GM12878 (cell line): Measurements from ENCODE around the gene PPP2R5B. TPM values are rescaled to one million over a fixed set of nuclear protein-coding genes. Genes with fewer than 3 reads are reported as not detected.

Experiments
- BHLHE40 ChIP-seq, 2 experiments: fragments of 450-650 bp in 1 of 2; IDR thresholded peaks; 2 replicates each; pipeline ENCODE4 v1.6.1; 2011 to 2017; ENCODE audit warnings: low read depth in 2 of 2, borderline replicate concordance in 1 of 2, improper control_type of control experiment in 1 of 2, low read length in 1 of 2, mild to moderate bottlenecking in 1 of 2
- BMI1 ChIP-seq: fragments of 450-650 bp; IDR thresholded peaks from 2 replicates; pipeline ENCODE4 v1.6.1; 2016; ENCODE audit warnings: mild to moderate bottlenecking, moderate library complexity, borderline replicate concordance
- CHD1 ChIP-seq: IDR thresholded peaks from 2 replicates; pipeline ENCODE4 v1.6.1; 2012; ENCODE audit warnings: low read depth, low read length, improper control_type of control experiment
- CREB1 ChIP-seq: IDR thresholded peaks from 2 replicates; pipeline ENCODE4 v1.6.1; 2012; ENCODE audit warnings: low read depth, mild to moderate bottlenecking, inconsistent platforms
- DPF2 ChIP-seq: fragments of 450-650 bp; IDR thresholded peaks from 2 replicates; pipeline ENCODE4 v1.6.1; 2017; ENCODE audit warnings: mild to moderate bottlenecking
- ESRRA ChIP-seq: IDR thresholded peaks from 2 replicates; pipeline ENCODE4 v1.6.1; 2012; ENCODE audit warnings: mild to moderate bottlenecking, low read length, improper control_type of control experiment
- HDGF ChIP-seq: fragments of 450-650 bp; IDR thresholded peaks from 2 replicates; pipeline ENCODE4 v1.6.1; 2016; ENCODE audit warnings: antibody characterized with exemption
- IKZF2 ChIP-seq, 2 experiments: fragments of 450-650 bp; IDR thresholded peaks; 2 replicates each; pipeline ENCODE4 v1.6.1; 2017; ENCODE audit warnings: mild to moderate bottlenecking in 2 of 2, moderate library complexity in 2 of 2
- KLF5 ChIP-seq: fragments of 450-650 bp; IDR thresholded peaks from 2 replicates; pipeline ENCODE4 v1.6.1; 2014; ENCODE audit warnings: mild to moderate bottlenecking; ENCODE audit not compliant: partially characterized antibody
- MYB ChIP-seq: fragments of 150-350 bp; IDR thresholded peaks from 2 replicates; pipeline ENCODE4 v1.6.1; 2014; ENCODE audit warnings: mild to moderate bottlenecking, low read depth, low read length, borderline replicate concordance
- NR2C2 ChIP-seq: IDR thresholded peaks from 2 replicates; pipeline ENCODE4 v1.6.1; 2011; ENCODE audit warnings: borderline replicate concordance, low read depth; ENCODE audit not compliant: control insufficient read depth, insufficient read length
- NRF1 ChIP-seq: conservative IDR thresholded peaks from 2 replicates; pipeline ENCODE4 v1.6.1; 2011; ENCODE audit warnings: mild to moderate bottlenecking, low read depth, low read length, improper control_type of control experiment
- RCOR1 ChIP-seq: conservative IDR thresholded peaks from 2 replicates; pipeline ENCODE4 v1.6.1; 2012; ENCODE audit warnings: low read depth, low read length, improper control_type of control experiment
- RFX5 ChIP-seq: IDR thresholded peaks from 2 replicates; pipeline ENCODE4 v1.6.1; 2011; ENCODE audit warnings: low read depth, low read length, improper control_type of control experiment
- RUNX3 ChIP-seq: IDR thresholded peaks from 2 replicates; pipeline ENCODE4 v1.6.1; 2012; ENCODE audit warnings: low read length, inconsistent platforms
- SIX5 ChIP-seq: IDR thresholded peaks from 2 replicates; pipeline ENCODE4 v1.6.1; 2011; ENCODE audit warnings: mild to moderate bottlenecking, low read depth, low read length, moderate library complexity; ENCODE audit not compliant: severe bottlenecking
- TARDBP ChIP-seq: IDR thresholded peaks from 2 replicates; pipeline ENCODE4 v1.6.1; 2016; ENCODE audit warnings: borderline replicate concordance
- YY1 ChIP-seq: IDR thresholded peaks from 2 replicates; pipeline ENCODE4 v1.6.1; 2011; ENCODE audit warnings: low read depth, mild to moderate bottlenecking, low read length
- ZNF207 ChIP-seq: fragments of 450-650 bp; IDR thresholded peaks from 2 replicates; pipeline ENCODE4 v1.6.1; 2014; ENCODE audit warnings: antibody characterized with exemption, mild to moderate bottlenecking, borderline replicate concordance
- ZNF384 ChIP-seq: IDR thresholded peaks from 2 replicates; pipeline ENCODE4 v1.6.1; 2012; ENCODE audit warnings: low read depth, mild to moderate bottlenecking, low read length, improper control_type of control experiment, borderline replicate concordance
- ZNF687 ChIP-seq: fragments of 450-650 bp; IDR thresholded peaks from 2 replicates; pipeline ENCODE4 v1.6.1; 2017; ENCODE audit warnings: mild to moderate bottlenecking, moderate library complexity
- polyA plus RNA-seq, 11 experiments: library from polyadenylated mRNA; depleted of rRNA in 4 of 11; unstranded in 6 of 11; stranded (reverse) in 5 of 11; fragments of >200 nt; fragmentation: Nextera tagmentation in 4 of 11; fragmentation: Illumina TruSeq in 1 of 11; extraction: Ambion mirVana in 4 of 11; extraction: Trizol in 1 of 11; gene quantifications; 1 replicate in 1 of 11; 2 replicates in 10 of 11; pipeline versions ENCODE4 v1.2.1 to v1.2.3, GENCODE V29; 2011 to 2016; ENCODE audit warnings: inconsistent platforms in 2 of 11, missing spikeins in 2 of 11, low read depth in 1 of 11
- total RNA-seq, 4 experiments: library from RNA; depleted of rRNA in 3 of 4; stranded (reverse); fragments of >200 nt in 3 of 4; fragmentation: Illumina TruSeq in 1 of 4; extraction: Trizol in 1 of 4; gene quantifications; 2 replicates each; pipeline versions ENCODE4 v1.2.1 to v1.2.3, GENCODE V29; 2013 to 2021
- TF ChIP-seq, protein P1 (sequence below): IDR thresholded peaks from 2 replicates; pipeline ENCODE4 v1.6.1; 2012; ENCODE audit warnings: improper control_type of control experiment, low read depth, low read length; ENCODE audit not compliant: insufficient replicate concordance

The PPP2R5B gene
- total and polyA plus RNA-seq, 10 of the 15 experiments (the other 5 are each of a cell fraction or from before 2014, with no cell fraction given): 0.08 to 6.7 (median 2.0) TPM

DNA sequence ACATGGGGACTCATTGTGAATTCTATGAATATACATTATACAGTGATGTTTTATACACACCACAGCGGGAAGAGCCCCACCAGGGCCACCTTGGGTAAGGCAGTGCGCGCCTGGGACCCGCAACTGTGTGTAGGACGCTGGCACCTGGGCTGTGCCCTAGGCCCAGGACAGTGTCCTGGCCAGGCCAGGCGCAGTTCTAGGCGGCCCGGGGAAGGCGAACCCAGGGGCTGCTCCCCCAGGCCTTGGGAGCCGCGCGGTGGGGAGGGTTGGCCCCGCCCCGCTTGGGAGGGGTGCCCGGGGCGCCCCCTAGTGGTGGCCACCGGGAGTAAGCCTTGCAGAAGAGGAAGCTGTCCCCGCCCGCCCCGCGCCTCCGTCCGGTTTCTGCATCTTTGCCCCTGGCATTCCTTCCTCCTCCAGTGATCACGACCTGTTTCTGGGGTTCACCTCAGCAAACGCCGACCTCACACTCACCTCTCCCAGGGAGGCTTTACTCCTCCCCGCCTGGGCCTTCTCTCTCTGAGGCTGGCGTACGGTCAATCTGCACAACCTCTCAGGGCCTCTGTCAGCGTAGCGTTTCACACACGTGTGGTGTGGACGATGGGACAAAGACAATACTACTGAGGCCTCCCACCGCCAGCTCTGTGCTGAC, 36.6 kb upstream of the PPP2R5B start (continued):
- TF ChIP-seq ZNF687 (0 out of 2 replicates have a peak, but pooled peaks have one; percentile 58), IKZF2 (IDR thresholded peaks at IDR 0.05) (no peak), DPF2 (0 out of 2 replicates have a peak, but pooled peaks have one; percentile 32), CREB1 (0 out of 2 replicates have a peak, but pooled peaks have one; percentile 16), TARDBP (no peak), ZNF384 (no peak), ZNF207 (peak; percentile 58; the same call in 1 of the 2 replicates), RFX5 (no peak), NR2C2 (no peak), SIX5 (no peak), RCOR1 (no peak), NRF1 (no peak), BMI1 (no peak), HDGF (peak; percentile 97), BHLHE40 (IDR thresholded peaks at IDR 0.05; ENCODE audit: borderline replicate concordance in 1 of 2, low read depth in 2 of 2, low read length in 1 of 2) (peak; percentile 22 to 25; a peak in 2 of 4 replicates), KLF5 (peak; percentile 74), MYB (no peak), ESRRA (no peak), RUNX3 (no peak), CHD1 (no peak), YY1 (peak; percentile 72; the same call in 1 of the 2 replicates)
- TF ChIP-seq, protein P1, sequence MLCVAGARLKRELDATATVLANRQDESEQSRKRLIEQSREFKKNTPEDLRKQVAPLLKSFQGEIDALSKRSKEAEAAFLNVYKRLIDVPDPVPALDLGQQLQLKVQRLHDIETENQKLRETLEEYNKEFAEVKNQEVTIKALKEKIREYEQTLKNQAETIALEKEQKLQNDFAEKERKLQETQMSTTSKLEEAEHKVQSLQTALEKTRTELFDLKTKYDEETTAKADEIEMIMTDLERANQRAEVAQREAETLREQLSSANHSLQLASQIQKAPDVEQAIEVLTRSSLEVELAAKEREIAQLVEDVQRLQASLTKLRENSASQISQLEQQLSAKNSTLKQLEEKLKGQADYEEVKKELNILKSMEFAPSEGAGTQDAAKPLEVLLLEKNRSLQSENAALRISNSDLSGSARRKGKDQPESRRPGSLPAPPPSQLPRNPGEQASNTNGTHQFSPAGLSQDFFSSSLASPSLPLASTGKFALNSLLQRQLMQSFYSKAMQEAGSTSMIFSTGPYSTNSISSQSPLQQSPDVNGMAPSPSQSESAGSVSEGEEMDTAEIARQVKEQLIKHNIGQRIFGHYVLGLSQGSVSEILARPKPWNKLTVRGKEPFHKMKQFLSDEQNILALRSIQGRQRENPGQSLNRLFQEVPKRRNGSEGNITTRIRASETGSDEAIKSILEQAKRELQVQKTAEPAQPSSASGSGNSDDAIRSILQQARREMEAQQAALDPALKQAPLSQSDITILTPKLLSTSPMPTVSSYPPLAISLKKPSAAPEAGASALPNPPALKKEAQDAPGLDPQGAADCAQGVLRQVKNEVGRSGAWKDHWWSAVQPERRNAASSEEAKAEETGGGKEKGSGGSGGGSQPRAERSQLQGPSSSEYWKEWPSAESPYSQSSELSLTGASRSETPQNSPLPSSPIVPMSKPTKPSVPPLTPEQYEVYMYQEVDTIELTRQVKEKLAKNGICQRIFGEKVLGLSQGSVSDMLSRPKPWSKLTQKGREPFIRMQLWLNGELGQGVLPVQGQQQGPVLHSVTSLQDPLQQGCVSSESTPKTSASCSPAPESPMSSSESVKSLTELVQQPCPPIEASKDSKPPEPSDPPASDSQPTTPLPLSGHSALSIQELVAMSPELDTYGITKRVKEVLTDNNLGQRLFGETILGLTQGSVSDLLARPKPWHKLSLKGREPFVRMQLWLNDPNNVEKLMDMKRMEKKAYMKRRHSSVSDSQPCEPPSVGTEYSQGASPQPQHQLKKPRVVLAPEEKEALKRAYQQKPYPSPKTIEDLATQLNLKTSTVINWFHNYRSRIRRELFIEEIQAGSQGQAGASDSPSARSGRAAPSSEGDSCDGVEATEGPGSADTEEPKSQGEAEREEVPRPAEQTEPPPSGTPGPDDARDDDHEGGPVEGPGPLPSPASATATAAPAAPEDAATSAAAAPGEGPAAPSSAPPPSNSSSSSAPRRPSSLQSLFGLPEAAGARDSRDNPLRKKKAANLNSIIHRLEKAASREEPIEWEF: no peak
